ENCODE data around the gene HOXA13. TPM values are rescaled to one million over a fixed set of nuclear protein-coding genes. Genes with fewer than 3 reads are reported as not detected.

HOXA13 gene
- total RNA-seq, 5 donors from 2014 or later (not counting 1 experiment from before 2014, with no cell fraction given): not detected

- H3K9me3 ChIP-seq: no peaks in the 10 kb centered on the region
- DNase-seq (peak in 1 of 35 experiments; percentile 20), ATAC-seq (replicated peaks in 1 of 4) (no peak)
- no peaks in the 10 kb centered on the region for H3K36me3 ChIP-seq (ENCODE audit: control insufficient read depth in 2 of 2, extremely low read depth in 1 of 2, insufficient read depth in 1 of 2, low read length in 1 of 2)
- POLR2A ChIA-PET: interaction anchor here in 1 of 2 donors (0.6 kb wide), 5 partner anchors 14 to 1305 kb away, joined by 3 to 8 read pairs (median 3); no protein-coding TSS in a partner anchor
- H3K4me3 ChIP-seq (ENCODE audit: control insufficient read depth in 1 of 2, extremely low read depth in 1 of 2, low read length in 1 of 2): no peak overlapping the region
- Mint-ChIP-seq H3K9me3 (no peaks in the 10 kb centered on the region), H3K4me1 (peaks cover 31 to 39% (median 38%) of the 10 kb centered on the region in 3 donors), H3K27ac (no peak overlapping the region), H3K27me3 (peaks cover 56 to 83% of the 10 kb centered on the region in 2 donors), H3K4me3 (no peak overlapping the region), H3K36me3 (no peaks in the 10 kb centered on the region)
- no peak overlapping the region for H3K27ac ChIP-seq (ENCODE audit: low read length)
- peaks cover 2 to 91% of the 10 kb centered on the region in 2 experiments for H3K27me3 ChIP-seq (replicated peaks in 1 of 2; ENCODE audit: control insufficient read depth in 2 of 2, extremely low read depth in 1 of 2, insufficient read depth in 2 of 2, low read length in 1 of 2)
- CTCF ChIA-PET: interaction anchor here (0.6 to 3.6 kb wide), 25 partner anchors 10 to 1305 kb away, joined by 3 to 59 read pairs (median 6); no protein-coding TSS in a partner anchor
- WGBS (ENCODE audit: insufficient coverage): 66% methylated on average over 22 of the region's 30 CpGs
- H3K4me1 ChIP-seq (ENCODE audit: control insufficient read depth in 1 of 2, extremely low read depth in 1 of 2, insufficient read depth in 2 of 2, low read length in 2 of 2): peaks cover 2 to 63% of the 10 kb centered on the region in 2 experiments
These were observed 38.0 kb downstream of the HOXA13 start for GRCh38 chr7:27161721-27162560.

- Mint-ChIP-seq H3K4me1 (peaks cover 33 to 40% (median 40%) of the 10 kb centered on the region in 3 donors), H3K36me3 (no peaks in the 10 kb centered on the region), H3K27me3 (peaks cover 52 to 82% of the 10 kb centered on the region in 2 donors), H3K9me3 (no peaks in the 10 kb centered on the region), H3K4me3 (peak overlapping the region; percentile 43 to 73 (median 63)), H3K27ac (no peak overlapping the region)
- ChIA-PET POLR2A (interaction anchor here in 1 of 2 donors (0.6 to 1.0 kb wide), 2 partner anchors 13 to 75 kb away, joined by 3 read pairs; no protein-coding TSS in a partner anchor), CTCF (interaction anchor here (0.5 to 3.6 kb wide), 38 partner anchors 9 to 1304 kb away, joined by 3 to 59 read pairs (median 4); partner anchors contain the start of gene HOXA3 (in 1 of the 2))
- DNase-seq (no peak), ATAC-seq (replicated peaks in 1 of 4) (peak in 1 of 4 experiments; percentile 2)
- Histone ChIP-seq H3K27ac (ENCODE audit: low read length) (no peak overlapping the region), H3K36me3 (ENCODE audit: control insufficient read depth in 2 of 2, extremely low read depth in 1 of 2, insufficient read depth in 1 of 2, low read length in 1 of 2) (no peaks in the 10 kb centered on the region), H3K4me1 (ENCODE audit: control insufficient read depth in 1 of 2, extremely low read depth in 1 of 2, insufficient read depth in 2 of 2, low read length in 2 of 2) (peaks cover 2 to 61% of the 10 kb centered on the region in 2 experiments), H3K27me3 (replicated peaks in 1 of 2; ENCODE audit: control insufficient read depth in 2 of 2, extremely low read depth in 1 of 2, insufficient read depth in 2 of 2, low read length in 1 of 2) (peaks cover 2 to 90% of the 10 kb centered on the region in 2 experiments), H3K9me3 (no peaks in the 10 kb centered on the region), H3K4me3 (ENCODE audit: control insufficient read depth in 1 of 2, extremely low read depth in 1 of 2, low read length in 1 of 2) (peak overlapping the region; percentile 57 to 81)
- 0% methylated on average over 7 of the region's 27 CpGs for WGBS (ENCODE audit: insufficient coverage)
These were observed 38.6 kb downstream of the HOXA13 start for GRCh38 chr7:27161214-27161720.

GRCh38 chr7:27160546-27161213, 39.2 kb downstream of the HOXA13 start:
- Mint-ChIP-seq H3K27me3 (peaks cover 49 to 82% of the 10 kb centered on the region in 2 donors), H3K27ac (no peak overlapping the region), H3K9me3 (no peaks in the 10 kb centered on the region), H3K4me1 (peaks cover 35 to 41% (median 40%) of the 10 kb centered on the region in 3 donors), H3K4me3 (peak overlapping the region; percentile 43 to 73 (median 63)), H3K36me3 (no peaks in the 10 kb centered on the region)
- H3K4me3 ChIP-seq (ENCODE audit: control insufficient read depth in 1 of 2, extremely low read depth in 1 of 2, low read length in 1 of 2): peak overlapping the region; percentile 57 to 81
- CTCF ChIA-PET: interaction anchor here (0.5 to 3.6 kb wide), 38 partner anchors 8 to 1304 kb away, joined by 3 to 59 read pairs (median 4); partner anchors contain the start of gene HOXA3 (in 1 of the 2)
- WGBS (ENCODE audit: insufficient coverage): under 1% methylated on average over 49 of the region's 54 CpGs
- peaks cover 2 to 61% of the 10 kb centered on the region in 2 experiments for H3K4me1 ChIP-seq (ENCODE audit: control insufficient read depth in 1 of 2, extremely low read depth in 1 of 2, insufficient read depth in 2 of 2, low read length in 2 of 2)
- DNase-seq (peak; percentile 50 to 92 (median 79)), ATAC-seq (replicated peaks in 1 of 4) (peak; percentile 70 to 85 (median 74))
- POLR2A ChIA-PET: interaction anchor here in 1 of 2 donors (0.6 to 1.0 kb wide), 2 partner anchors 12 to 74 kb away, joined by 3 read pairs; no protein-coding TSS in a partner anchor
- no peaks in the 10 kb centered on the region for H3K36me3 ChIP-seq (ENCODE audit: control insufficient read depth in 2 of 2, extremely low read depth in 1 of 2, insufficient read depth in 1 of 2, low read length in 1 of 2)
- no peak overlapping the region for H3K27ac ChIP-seq (ENCODE audit: low read length)
- no peaks in the 10 kb centered on the region for H3K9me3 ChIP-seq
- peaks cover 2 to 90% of the 10 kb centered on the region in 2 experiments for H3K27me3 ChIP-seq (replicated peaks in 1 of 2; ENCODE audit: control insufficient read depth in 2 of 2, extremely low read depth in 1 of 2, insufficient read depth in 2 of 2, low read length in 1 of 2)

GRCh38 chr7:27160145-27160545, 39.7 kb downstream of the HOXA13 start:
- CTCF ChIA-PET: interaction anchor here (0.6 to 3.6 kb wide), 5 partner anchors 9 to 788 kb away, joined by 3 to 59 read pairs (median 8); no protein-coding TSS in a partner anchor
- peaks cover 52 to 84% of the 10 kb centered on the region in 2 donors for H3K27me3 Mint-ChIP-seq
- H3K4me3 Mint-ChIP-seq: peak overlapping the region; percentile 43 to 68 (median 57)
- no peak overlapping the region for H3K27ac Mint-ChIP-seq
- Histone ChIP-seq H3K36me3 (ENCODE audit: control insufficient read depth in 2 of 2, extremely low read depth in 1 of 2, insufficient read depth in 1 of 2, low read length in 1 of 2) (no peaks in the 10 kb centered on the region), H3K4me1 (ENCODE audit: control insufficient read depth in 1 of 2, extremely low read depth in 1 of 2, insufficient read depth in 2 of 2, low read length in 2 of 2) (peaks cover 7 to 61% of the 10 kb centered on the region in 2 experiments), H3K4me3 (ENCODE audit: control insufficient read depth in 1 of 2, extremely low read depth in 1 of 2, low read length in 1 of 2) (peak overlapping the region; percentile 57 to 81), H3K27ac (ENCODE audit: low read length) (no peak overlapping the region), H3K9me3 (no peaks in the 10 kb centered on the region), H3K27me3 (replicated peaks in 1 of 2; ENCODE audit: control insufficient read depth in 2 of 2, extremely low read depth in 1 of 2, insufficient read depth in 2 of 2, low read length in 1 of 2) (peaks cover 2 to 90% of the 10 kb centered on the region in 2 experiments)
- H3K36me3 Mint-ChIP-seq: no peaks in the 10 kb centered on the region
- 12% methylated on average over 14 of the region's 23 CpGs for WGBS (ENCODE audit: insufficient coverage)
- peaks cover 37 to 43% (median 42%) of the 10 kb centered on the region in 3 donors for H3K4me1 Mint-ChIP-seq
- POLR2A ChIA-PET: interaction anchor here in 1 of 2 donors (1.0 kb wide), 1 partner anchor 74 kb away, joined by 3 read pairs; no protein-coding TSS in a partner anchor
- peak in 3 of 4 experiments; percentile 38 to 47 (median 43) for ATAC-seq (replicated peaks in 1 of 4)
- DNase-seq: peak in 2 of 35 experiments; percentile 22 to 23
- H3K9me3 Mint-ChIP-seq: no peaks in the 10 kb centered on the region

GRCh38 chr7:27159266-27160144, 40.4 kb downstream of the HOXA13 start:
- Mint-ChIP-seq H3K9me3 (no peaks in the 10 kb centered on the region), H3K36me3 (no peaks in the 10 kb centered on the region), H3K4me1 (peaks cover 44 to 46% (median 46%) of the 10 kb centered on the region in 3 donors), H3K27ac (no peak overlapping the region), H3K27me3 (peaks cover 59 to 87% of the 10 kb centered on the region in 2 donors), H3K4me3 (peak overlapping the region; percentile 43 to 68 (median 57))
- ATAC-seq (replicated peaks in 1 of 4): peak in 1 of 4 experiments; percentile 7
- Histone ChIP-seq H3K27me3 (replicated peaks in 1 of 2; ENCODE audit: control insufficient read depth in 2 of 2, extremely low read depth in 1 of 2, insufficient read depth in 2 of 2, low read length in 1 of 2) (peaks cover 2 to 90% of the 10 kb centered on the region in 2 experiments), H3K36me3 (ENCODE audit: control insufficient read depth in 2 of 2, extremely low read depth in 1 of 2, insufficient read depth in 1 of 2, low read length in 1 of 2) (no peaks in the 10 kb centered on the region), H3K9me3 (no peaks in the 10 kb centered on the region), H3K4me3 (ENCODE audit: control insufficient read depth in 1 of 2, extremely low read depth in 1 of 2, low read length in 1 of 2) (peak overlapping the region; percentile 57 to 81), H3K27ac (ENCODE audit: low read length) (no peak overlapping the region), H3K4me1 (ENCODE audit: control insufficient read depth in 1 of 2, extremely low read depth in 1 of 2, insufficient read depth in 2 of 2, low read length in 2 of 2) (peaks cover 8 to 61% of the 10 kb centered on the region in 2 experiments)
- ChIA-PET CTCF (interaction anchor here (0.5 to 1.5 kb wide), 10 partner anchors 8 to 1267 kb away, joined by 3 to 5 read pairs (median 4); partner anchors contain the start of gene HOXA5 (in 1 of the 2)), POLR2A (no interaction called here)
- peak in 3 of 35 experiments; percentile 6 to 12 (median 9) for DNase-seq
- WGBS (ENCODE audit: insufficient coverage): 66% methylated on average over 14 of the region's 27 CpGs
